K562 (cell line): ENCODE measurements around the gene CD46.

Experiments used
- ATF1 ChIP-seq, 2 experiments: fragments of 450-650 bp in 1 of 2; IDR thresholded peaks; 2 replicates each; pipeline ENCODE4 v1.6.1; 2016; ENCODE audit warnings: missing compliant biosample characterization in 1 of 2, missing genetic modification characterization in 1 of 2
- CXXC5 ChIP-seq: fragments of 250-450 bp; sonication (Bioruptor Pico); IDR thresholded peaks from 2 replicates; pipeline ENCODE4 v1.8.0; 2022; ENCODE audit warnings: inconsistent platforms, mild to moderate bottlenecking, moderate library complexity
- MYC ChIP-seq, 2 experiments: fragments of 250-450 bp in 1 of 2; sonication (Bioruptor Pico) in 1 of 2; IDR thresholded peaks; 2 replicates each; pipeline versions ENCODE4 v1.5.1 to v1.6.1; 2012 to 2021; ENCODE audit warnings: low read depth in 2 of 2, borderline replicate concordance in 1 of 2, improper control_type of control experiment in 1 of 2, low read length in 1 of 2, mild to moderate bottlenecking in 1 of 2, moderate library complexity in 1 of 2
- POLR2AphosphoS5 ChIP-seq: IDR thresholded peaks from 2 replicates; pipeline ENCODE4 v1.6.1; 2011; ENCODE audit warnings: mild to moderate bottlenecking, low read depth, low read length, moderate library complexity; ENCODE audit not compliant: control insufficient read depth, insufficient read depth
- SETDB1 ChIP-seq: IDR thresholded peaks from one replicate; pipeline ENCODE4 v1.6.1; 2012; ENCODE audit warnings: low read length, control low read depth, inconsistent platforms
- SMAD3 ChIP-seq: fragments of 450-650 bp; formaldehyde crosslinking; conservative IDR thresholded peaks from 2 replicates; pipeline ENCODE4 v1.4.0; 2020; ENCODE audit warnings: mild to moderate bottlenecking
- TBL1XR1 ChIP-seq, 2 experiments: IDR thresholded peaks; 2 replicates each; pipeline ENCODE4 v1.6.1; 2012; ENCODE audit warnings: improper control_type of control experiment in 2 of 2, low read length in 2 of 2, mild to moderate bottlenecking in 1 of 2
- TF ChIP-seq, protein P1 (sequence below): sonication (generic); formaldehyde crosslinking; IDR thresholded peaks from 2 replicates; pipeline ENCODE4 v1.8.0; 2022; ENCODE audit warnings: mild to moderate bottlenecking, missing genetic modification reagents

DNA sequence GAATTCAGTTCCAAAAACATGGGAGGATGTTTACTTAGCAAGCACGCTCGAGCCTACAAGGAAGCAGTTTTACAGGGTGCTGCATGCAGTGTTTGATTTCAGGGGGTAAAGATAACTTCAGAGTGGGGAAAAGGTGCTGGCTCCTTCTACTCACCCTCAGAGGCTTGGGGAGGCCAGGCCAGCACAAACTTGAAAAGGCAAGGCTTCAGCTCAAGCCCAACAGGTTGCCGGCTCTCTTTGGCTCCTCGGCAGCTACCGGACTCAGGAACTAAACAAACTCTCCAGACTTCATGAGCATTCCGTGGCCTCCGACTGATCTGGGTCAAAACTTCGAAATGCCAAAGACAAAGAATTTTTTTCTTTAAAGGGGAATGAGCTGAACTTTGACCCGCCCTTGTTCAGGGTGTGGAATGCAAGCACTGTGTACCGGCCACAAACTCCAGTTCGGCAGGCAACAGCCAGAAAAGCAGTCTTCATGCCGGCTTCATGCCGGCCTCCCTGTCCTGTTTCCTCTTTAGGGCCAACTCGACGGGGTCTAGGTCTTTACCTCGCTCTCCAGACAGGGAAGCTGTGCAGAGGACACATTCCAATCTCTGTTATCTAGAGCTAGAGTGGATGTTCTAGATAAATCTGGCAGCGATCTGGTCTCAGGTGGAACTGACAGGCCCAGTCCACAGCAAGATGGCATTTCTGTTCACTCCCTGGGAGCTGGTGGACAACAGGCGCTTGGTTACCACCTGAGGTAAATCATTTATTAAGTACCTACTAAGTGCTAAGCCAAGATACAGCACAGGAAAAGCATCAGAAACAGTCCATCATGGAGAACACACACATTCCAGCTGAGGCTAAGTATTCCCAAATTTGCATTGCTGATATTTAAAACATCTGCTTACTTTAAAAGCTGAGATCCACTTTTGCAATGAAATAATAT is 75.0 kb downstream of the CD46 start:
- no peak for TF ChIP-seq CXXC5 (CRISPR knock-in tag)
- no peak for TF ChIP-seq ATF1 (CRISPR knock-in tag; IDR thresholded peaks at IDR 0.05)
- no peak for TF ChIP-seq ATF1 (tag; IDR thresholded peaks at IDR 0.05)
- no peak for TF ChIP-seq MYC (IDR thresholded peaks at IDR 0.05; ENCODE audit: low read depth, low read length)
- TF ChIP-seq MYC (CRISPR knock-in tag; IDR thresholded peaks at IDR 0.05; ENCODE audit: borderline replicate concordance, low read depth), result no peak
- TF ChIP-seq SMAD3 (CRISPR knock-in tag), result no peak
- no peak for TF ChIP-seq TBL1XR1 (IDR thresholded peaks at IDR 0.05; ENCODE audit: low read length in 2 of 2)
- no peak for TF ChIP-seq SETDB1
- no peak for TF ChIP-seq POLR2AphosphoS5
- TF ChIP-seq, protein P1, sequence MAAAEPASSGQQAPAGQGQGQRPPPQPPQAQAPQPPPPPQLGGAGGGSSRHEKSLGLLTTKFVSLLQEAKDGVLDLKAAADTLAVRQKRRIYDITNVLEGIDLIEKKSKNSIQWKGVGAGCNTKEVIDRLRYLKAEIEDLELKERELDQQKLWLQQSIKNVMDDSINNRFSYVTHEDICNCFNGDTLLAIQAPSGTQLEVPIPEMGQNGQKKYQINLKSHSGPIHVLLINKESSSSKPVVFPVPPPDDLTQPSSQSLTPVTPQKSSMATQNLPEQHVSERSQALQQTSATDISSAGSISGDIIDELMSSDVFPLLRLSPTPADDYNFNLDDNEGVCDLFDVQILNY (CRISPR knock-in tag), result no peak
